Cerebellar cortex (tissue), 1 donor: ENCODE results near the gene BSG.
"Not testable (repeated sequence)": the region's sequence is repeated elsewhere in the genome, so short reads cannot be mapped to it uniquely, and the experiment has no call there.

Source experiments
- DNase-seq: peaks from one replicate; pipeline ENCODE4 v3.0.0-alpha.2; 2015; ENCODE audit warnings: low spot score

The BSG gene

GRCh38 chr19:604355-604754 is 32.0 kb downstream of the BSG start:
- DNase-seq: no peak

- not testable (repeated sequence) for DNase-seq
These were observed 32.9 kb downstream of the BSG start for GRCh38 chr19:605061-605971.

- no peak for DNase-seq
These were observed 35.1 kb downstream of the BSG start for GRCh38 chr19:607301-608154.

GRCh38 chr19:608155-609003 is 36.0 kb downstream of the BSG start:
- no peak for DNase-seq

GRCh38 chr19:609004-609346 is 36.6 kb downstream of the BSG start:
- no peak for DNase-seq

- no peak for DNase-seq
These were observed 37.8 kb downstream of the BSG start for GRCh38 chr19:610071-610800.

- DNase-seq: peak; percentile 49
These were observed 38.5 kb downstream of the BSG start for GRCh38 chr19:610801-611480.

DNA sequence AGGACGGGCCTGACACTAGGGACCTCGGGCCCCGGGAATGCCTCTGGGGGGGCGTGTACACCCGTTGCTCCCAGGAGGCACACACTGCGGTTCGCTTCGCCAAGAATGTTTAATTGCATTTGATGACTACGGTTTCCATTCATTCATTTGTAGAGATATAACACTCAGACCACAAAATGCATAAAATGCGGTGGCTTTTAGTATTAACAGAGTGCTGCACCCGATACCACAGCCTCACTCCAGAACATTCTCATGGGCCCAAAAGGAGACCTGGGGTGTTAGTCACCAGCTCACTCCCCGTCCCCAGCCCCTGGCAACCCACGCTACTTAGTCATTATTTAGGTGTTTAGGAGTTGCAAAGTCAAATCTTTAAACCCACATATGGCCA is 39.1 kb downstream of the BSG start:
- no peak for DNase-seq

- DNase-seq: no peak
These were observed 40.5 kb downstream of the BSG start for GRCh38 chr19:612941-613340.

DNA sequence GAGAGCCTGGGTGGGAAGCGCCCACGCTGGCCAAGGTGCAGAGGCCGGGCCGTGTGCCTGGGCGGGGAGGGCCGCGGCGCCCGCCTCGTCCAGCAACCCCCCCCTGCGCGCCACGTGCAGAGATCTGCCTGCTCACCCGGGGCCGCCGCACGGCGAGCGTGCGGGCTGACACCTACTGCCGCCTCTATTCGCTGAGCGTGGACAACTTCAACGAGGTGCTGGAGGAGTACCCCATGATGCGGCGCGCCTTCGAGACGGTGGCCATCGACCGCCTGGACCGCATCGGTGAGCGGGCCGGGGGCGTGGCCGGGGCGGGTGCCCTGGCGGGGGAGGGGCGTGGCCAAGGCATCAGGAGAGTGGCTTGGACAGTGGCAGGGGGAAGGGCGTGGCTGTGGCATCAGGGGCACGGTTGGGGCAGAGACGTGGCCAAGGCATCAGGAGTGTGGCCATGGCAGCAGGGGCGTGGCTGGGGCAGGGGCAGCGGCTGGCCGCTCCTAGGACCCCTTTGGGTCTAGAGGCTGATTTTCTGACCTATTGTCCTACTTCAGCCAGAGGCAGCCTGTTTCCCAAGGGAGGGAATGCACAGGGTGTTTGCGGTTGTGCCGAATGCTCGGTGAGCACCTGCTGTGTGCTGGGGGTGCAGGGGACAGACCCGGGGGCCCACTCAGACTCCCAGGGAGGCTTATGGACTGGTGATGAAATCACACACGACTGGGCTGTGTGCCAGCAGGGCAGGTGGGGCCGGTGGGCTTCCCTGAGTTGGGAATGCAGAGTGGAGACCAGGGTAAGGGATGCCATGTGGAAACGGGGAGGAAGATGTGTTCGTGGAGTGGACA is 41.6 kb downstream of the BSG start:
- no peak for DNase-seq

- no peak for DNase-seq
These were observed 43.2 kb downstream of the BSG start for GRCh38 chr19:615619-616018.

DNA sequence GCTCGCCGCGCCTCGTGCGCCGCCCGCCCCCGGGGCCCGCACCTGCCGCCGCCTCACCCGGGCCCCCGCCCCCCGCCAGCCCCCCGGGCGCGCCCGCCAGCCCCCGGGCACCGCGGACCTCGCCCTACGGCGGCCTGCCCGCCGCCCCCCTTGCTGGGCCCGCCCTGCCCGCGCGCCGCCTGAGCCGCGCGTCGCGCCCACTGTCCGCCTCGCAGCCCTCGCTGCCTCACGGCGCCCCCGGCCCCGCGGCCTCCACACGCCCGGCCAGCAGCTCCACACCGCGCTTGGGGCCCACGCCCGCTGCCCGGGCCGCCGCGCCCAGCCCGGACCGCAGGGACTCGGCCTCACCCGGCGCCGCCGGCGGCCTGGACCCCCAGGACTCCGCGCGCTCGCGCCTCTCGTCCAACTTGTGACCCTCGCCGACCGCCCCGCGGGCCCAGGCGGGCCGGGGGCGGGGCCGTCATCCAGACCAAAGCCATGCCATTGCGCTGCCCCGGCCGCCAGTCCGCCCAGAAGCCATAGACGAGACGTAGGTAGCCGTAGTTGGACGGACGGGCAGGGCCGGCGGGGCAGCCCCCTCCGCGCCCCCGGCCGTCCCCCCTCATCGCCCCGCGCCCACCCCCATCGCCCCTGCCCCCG is 43.8 kb downstream of the BSG start:
- no peak for DNase-seq

GRCh38 chr19:616747-617526 is 44.5 kb downstream of the BSG start:
- DNase-seq: no peak

DNA sequence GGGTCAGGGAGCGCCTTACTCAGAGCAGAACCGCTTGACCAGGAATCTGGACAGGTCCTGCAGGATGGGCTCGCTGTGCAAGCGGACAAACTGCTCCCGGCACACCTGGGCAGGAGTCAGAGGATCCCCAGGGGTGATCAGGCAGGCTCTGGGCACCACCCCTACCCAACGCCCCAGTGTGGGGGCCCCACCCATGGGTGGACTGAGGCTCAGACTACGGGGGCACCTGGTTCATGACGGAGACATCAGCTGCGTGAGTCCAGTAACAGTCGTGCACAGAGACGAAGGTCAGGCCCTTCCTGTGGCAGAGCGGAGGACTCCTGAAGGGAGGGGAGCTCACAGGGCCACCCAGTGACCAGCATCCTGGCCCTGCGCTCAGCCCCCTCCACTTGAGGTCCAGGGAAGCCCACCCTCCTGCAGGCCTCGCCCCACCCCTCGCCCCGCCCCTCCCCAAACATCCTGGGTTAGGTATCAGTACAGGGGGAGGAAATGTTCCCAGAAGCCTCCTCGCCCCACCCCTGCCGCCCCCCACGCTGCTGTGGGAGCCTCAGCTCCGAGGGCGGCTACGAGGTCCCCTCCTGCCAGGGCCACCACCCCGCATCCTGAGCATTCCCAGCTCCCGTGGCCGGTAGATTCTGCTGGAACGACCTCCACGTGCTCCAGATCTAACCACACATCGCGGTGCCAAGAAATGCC is 45.3 kb downstream of the BSG start:
- no peak for DNase-seq

DNA sequence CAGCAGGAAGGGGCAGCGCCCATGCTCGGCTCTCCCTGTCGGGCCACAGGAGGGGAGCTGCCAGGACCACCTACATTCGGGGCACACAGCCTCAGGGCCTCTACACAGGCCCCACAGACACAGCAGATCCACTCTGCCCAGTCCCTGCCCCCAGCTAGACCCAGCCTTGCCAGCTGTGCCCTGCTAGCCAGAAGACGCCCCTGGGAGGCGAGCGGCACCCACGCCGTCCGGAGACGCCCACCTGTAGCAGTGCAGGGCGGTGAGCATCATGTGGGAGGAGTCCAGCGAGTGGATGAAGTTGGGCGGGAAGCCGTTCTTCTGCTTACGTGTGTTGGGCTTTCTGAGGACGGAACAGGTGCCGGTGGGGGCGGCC is 45.8 kb downstream of the BSG start:
- DNase-seq: no peak

DNA sequence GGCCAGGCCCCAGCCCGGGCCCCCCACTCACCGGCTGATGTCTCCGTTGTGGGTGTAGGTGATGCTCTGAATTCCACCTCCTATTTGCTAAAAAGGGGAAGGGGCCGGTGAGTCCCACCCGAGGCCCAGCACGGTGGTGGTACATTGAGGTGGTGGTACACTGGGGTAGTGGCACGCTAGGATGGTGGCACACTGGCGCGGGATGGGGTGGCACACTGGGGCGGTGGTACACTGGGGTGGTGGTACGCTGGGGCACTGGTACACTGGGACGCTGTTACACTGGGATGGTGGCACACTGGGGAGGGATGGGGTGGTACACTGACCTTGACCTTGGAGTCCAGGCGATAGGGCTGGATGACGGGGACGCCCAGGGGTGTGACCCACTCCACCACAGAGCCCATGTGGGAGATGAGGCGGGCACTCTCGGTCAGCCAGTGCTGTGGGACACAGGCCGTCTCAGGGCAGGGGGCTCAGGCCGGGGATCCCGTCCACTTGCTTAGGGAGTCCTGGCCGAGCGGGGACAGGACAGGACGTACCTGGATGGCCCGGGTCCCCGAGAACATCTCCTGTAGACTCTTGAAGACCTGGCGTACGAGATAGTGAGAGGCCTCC is 46.4 kb downstream of the BSG start:
- no peak for DNase-seq

DNA sequence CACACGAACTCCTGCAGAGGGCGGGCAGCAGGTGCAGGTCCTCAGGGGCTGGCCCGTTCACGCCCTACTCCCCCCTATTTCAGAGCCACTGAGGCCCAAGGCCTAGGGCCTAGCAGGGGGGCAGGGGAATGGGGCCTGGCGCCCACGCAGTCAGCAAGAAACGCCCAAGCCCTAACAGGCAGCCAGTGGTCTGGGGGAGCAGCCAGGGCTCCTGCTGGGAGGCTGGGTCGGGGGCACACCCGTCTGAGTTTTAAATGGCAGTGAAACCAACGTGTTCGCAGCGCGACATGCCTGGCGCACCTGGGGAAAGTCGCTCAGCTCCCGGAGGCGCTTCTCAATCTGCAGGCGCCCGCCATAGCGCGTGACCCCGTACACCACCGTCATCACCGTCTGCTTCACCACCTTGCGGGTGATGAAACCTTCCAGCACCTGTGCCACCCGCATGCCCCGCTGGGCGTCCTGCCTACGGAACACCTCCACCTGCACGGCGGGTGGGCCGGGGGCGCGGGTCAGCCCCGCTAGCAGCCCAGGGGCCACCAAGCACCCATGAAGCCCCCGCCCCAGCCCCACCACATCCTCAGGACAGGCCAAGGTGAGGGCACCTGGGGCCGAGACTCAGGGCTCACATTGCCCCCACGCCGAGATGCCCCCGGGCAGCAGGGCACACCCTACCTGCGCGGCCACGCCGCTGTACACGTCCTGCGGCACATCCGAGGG is 47.0 kb downstream of the BSG start:
- DNase-seq: no peak
